Calu3 (cell line): ENCODE measurements around the gene IP6K3. TPM values are rescaled to one million over a fixed set of nuclear protein-coding genes. Genes with fewer than 3 reads are reported as not detected.

Source experiments
- BruUV-seq: library from RNA; stranded (reverse); fragments of 400-500 nt; replicated peaks from 2 replicates; lab custom pipeline; 2021; lab: Mats Ljungman, UMichigan
- CTCF ChIA-PET: fragments of 300-600 bp; sonication (Branson Sonifier 250); formaldehyde crosslinking; loops from one replicate; lab custom pipeline; 2022; ENCODE audit warnings: antibody characterized with exemption; lab: Charles Lee
- DNase-seq: peaks from one replicate; pipeline ENCODE4 v3.0.0; 2022
- H3K27ac Mint-ChIP-seq: one replicate; pipeline ENCODE4 v1.8.0; 2022; ENCODE audit warnings: mixed read lengths; ENCODE audit not compliant: unreplicated experiment
- H3K27me3 Mint-ChIP-seq: one replicate; pipeline ENCODE4 v1.8.0; 2022; ENCODE audit warnings: mixed read lengths; ENCODE audit not compliant: unreplicated experiment
- H3K36me3 Mint-ChIP-seq: one replicate; pipeline ENCODE4 v1.8.0; 2022; ENCODE audit warnings: mild to moderate bottlenecking, moderate library complexity, mixed read lengths; ENCODE audit not compliant: insufficient read depth, unreplicated experiment
- H3K4me1 Mint-ChIP-seq: one replicate; pipeline ENCODE4 v1.8.0; 2022; ENCODE audit warnings: mild to moderate bottlenecking, low read depth, mixed read lengths; ENCODE audit not compliant: unreplicated experiment
- H3K4me3 Mint-ChIP-seq: one replicate; pipeline ENCODE4 v1.8.0; 2022; ENCODE audit warnings: mild to moderate bottlenecking, low read depth, moderate library complexity, mixed read lengths; ENCODE audit not compliant: unreplicated experiment
- H3K9me3 Mint-ChIP-seq: one replicate; pipeline ENCODE4 v1.8.0; 2022; ENCODE audit warnings: low read depth, mixed read lengths; ENCODE audit not compliant: unreplicated experiment
- CTCF ChIP-seq: fragments of 200-600 bp; IDR thresholded peaks from one replicate; pipeline ENCODE4 v1.8.0; 2022; ENCODE audit warnings: antibody characterized with exemption; ENCODE audit not compliant: unreplicated experiment
- intact Hi-C: fragments of 100-400 bp; cut with micrococcal nuclease; formaldehyde crosslinking; loops from one replicate; pipeline ENCODE4 v1.10.0; 2022; ENCODE audit not compliant: unreplicated experiment
- total RNA-seq: library from RNA; stranded (reverse); gene quantifications from 2 replicates; pipeline ENCODE4 v1.2.3, GENCODE V29; 2022

Gene IP6K3
- total RNA-seq, 1 experiment from 2014 or later: not detected

- no TSS peak for BruUV-seq
Observed at GRCh38 chr6:33732817-33733708, 13.6 kb downstream of the IP6K3 start.

GRCh38 chr6:33732385-33732784 is 14.3 kb downstream of the IP6K3 start:
- DNase-seq: no peak

More at GRCh38 chr6:33732817-33733708, 13.6 kb downstream of the IP6K3 start:
- H3K27ac Mint-ChIP-seq: peak overlapping the region; percentile 50
- DNase-seq: no peak
- no peak overlapping the region for H3K4me3 Mint-ChIP-seq
- H3K36me3 Mint-ChIP-seq: no peaks in the 10 kb centered on the region
- H3K27me3 Mint-ChIP-seq: no peaks in the 10 kb centered on the region
- CTCF ChIA-PET: interaction anchor here (1.6 to 3.1 kb wide), 5 partner anchors 11 to 35 kb away, joined by 3 to 16 read pairs (median 4); partner anchors contain the start of gene UQCC2
- no peaks in the 10 kb centered on the region for H3K9me3 Mint-ChIP-seq
- no peak for TF ChIP-seq CTCF
- peaks cover 37% of the 10 kb centered on the region for H3K4me1 Mint-ChIP-seq
- intact Hi-C loops: no loop called here

GRCh38 chr6:33731751-33732282 is 14.9 kb downstream of the IP6K3 start:
- no TSS peak for BruUV-seq
- CTCF ChIA-PET: interaction anchor here (0.8 to 3.1 kb wide), 7 partner anchors 10 to 36 kb away, joined by 3 to 16 read pairs (median 4); partner anchors contain the start of gene UQCC2
- Mint-ChIP-seq H3K4me1 (peaks cover 37% of the 10 kb centered on the region), H3K27me3 (no peaks in the 10 kb centered on the region), H3K27ac (peak overlapping the region; percentile 39), H3K36me3 (no peaks in the 10 kb centered on the region), H3K9me3 (no peaks in the 10 kb centered on the region), H3K4me3 (peak overlapping the region; percentile 1)
- TF ChIP-seq CTCF: no peak
- DNase-seq: peak; percentile 92
- intact Hi-C loops: no loop called here

More at GRCh38 chr6:33732385-33732784, 14.3 kb downstream of the IP6K3 start:
- H3K27ac Mint-ChIP-seq: peak overlapping the region; percentile 50
- CTCF ChIA-PET: interaction anchor here (0.8 to 3.1 kb wide), 7 partner anchors 10 to 35 kb away, joined by 3 to 16 read pairs (median 4); partner anchors contain the start of gene UQCC2
- H3K36me3 Mint-ChIP-seq: no peaks in the 10 kb centered on the region
- no peaks in the 10 kb centered on the region for H3K27me3 Mint-ChIP-seq
- no peaks in the 10 kb centered on the region for H3K9me3 Mint-ChIP-seq
- no TSS peak for BruUV-seq
- intact Hi-C loops: no loop called here
- TF ChIP-seq CTCF: no peak
- H3K4me3 Mint-ChIP-seq: peak overlapping the region; percentile 1
- peaks cover 37% of the 10 kb centered on the region for H3K4me1 Mint-ChIP-seq

- no peak for TF ChIP-seq CTCF
- CTCF ChIA-PET: interaction anchor here (1.4 to 3.1 kb wide), 4 partner anchors 9 to 19 kb away, joined by 4 to 16 read pairs (median 14); partner anchors contain the start of gene UQCC2
- no peak for DNase-seq
- Mint-ChIP-seq H3K4me1 (peaks cover 37% of the 10 kb centered on the region), H3K4me3 (no peak overlapping the region), H3K27ac (peak overlapping the region; percentile 39), H3K27me3 (no peaks in the 10 kb centered on the region), H3K9me3 (no peaks in the 10 kb centered on the region), H3K36me3 (no peaks in the 10 kb centered on the region)
- intact Hi-C loops: no loop called here
- BruUV-seq: no TSS peak
Observed at GRCh38 chr6:33731035-33731434, 15.7 kb downstream of the IP6K3 start.
